GM12864 (cell line): ENCODE measurements around the gene ZBTB16.

Experiments
- DNase-seq: peaks from one replicate; pipeline ENCODE4 v3.0.0-alpha.2; 2011; ENCODE audit warnings: low read depth
- H3K4me3 ChIP-seq: 2 replicates; pipeline ENCODE4 v1.5.1; 2011; ENCODE audit warnings: mild to moderate bottlenecking, low read depth, low read length, control low read depth
- TF ChIP-seq, protein P1 (sequence below): IDR thresholded peaks from 2 replicates; pipeline ENCODE4 v1.5.1; 2011; ENCODE audit warnings: low read depth, mild to moderate bottlenecking, moderate library complexity, low read length, control low read depth, inconsistent platforms; ENCODE audit errors: missing control alignments

The ZBTB16 gene

GRCh38 chr11:114172055-114172861 lies 112.7 kb downstream of the ZBTB16 start:
- no peak for DNase-seq
- no peak overlapping the region for H3K4me3 ChIP-seq
- TF ChIP-seq, protein P1, sequence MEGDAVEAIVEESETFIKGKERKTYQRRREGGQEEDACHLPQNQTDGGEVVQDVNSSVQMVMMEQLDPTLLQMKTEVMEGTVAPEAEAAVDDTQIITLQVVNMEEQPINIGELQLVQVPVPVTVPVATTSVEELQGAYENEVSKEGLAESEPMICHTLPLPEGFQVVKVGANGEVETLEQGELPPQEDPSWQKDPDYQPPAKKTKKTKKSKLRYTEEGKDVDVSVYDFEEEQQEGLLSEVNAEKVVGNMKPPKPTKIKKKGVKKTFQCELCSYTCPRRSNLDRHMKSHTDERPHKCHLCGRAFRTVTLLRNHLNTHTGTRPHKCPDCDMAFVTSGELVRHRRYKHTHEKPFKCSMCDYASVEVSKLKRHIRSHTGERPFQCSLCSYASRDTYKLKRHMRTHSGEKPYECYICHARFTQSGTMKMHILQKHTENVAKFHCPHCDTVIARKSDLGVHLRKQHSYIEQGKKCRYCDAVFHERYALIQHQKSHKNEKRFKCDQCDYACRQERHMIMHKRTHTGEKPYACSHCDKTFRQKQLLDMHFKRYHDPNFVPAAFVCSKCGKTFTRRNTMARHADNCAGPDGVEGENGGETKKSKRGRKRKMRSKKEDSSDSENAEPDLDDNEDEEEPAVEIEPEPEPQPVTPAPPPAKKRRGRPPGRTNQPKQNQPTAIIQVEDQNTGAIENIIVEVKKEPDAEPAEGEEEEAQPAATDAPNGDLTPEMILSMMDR, result no peak

GRCh38 chr11:114172871-114173444 lies 113.4 kb downstream of the ZBTB16 start:
- TF ChIP-seq, protein P1, result no peak
- H3K4me3 ChIP-seq, result no peak overlapping the region
- no peak for DNase-seq

DNA sequence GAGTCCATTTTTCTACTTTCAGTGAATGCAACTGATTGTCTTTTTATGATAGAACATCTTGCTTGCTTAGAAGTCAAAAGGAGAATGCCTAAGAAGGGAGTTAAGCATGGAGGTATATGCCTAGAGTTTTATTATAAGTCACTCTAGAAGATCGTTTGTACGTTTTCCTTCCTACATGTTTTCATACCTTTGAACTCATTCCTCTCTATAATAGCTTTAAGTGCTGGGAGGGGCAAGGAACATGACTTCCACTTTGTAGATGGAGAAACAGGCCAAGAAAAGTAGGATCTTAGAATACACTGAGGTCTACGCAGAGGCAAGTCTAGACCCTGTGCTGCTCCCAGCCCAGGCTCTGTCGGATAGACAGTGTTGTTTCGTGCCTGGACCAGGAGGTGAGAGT lies 114.3 kb downstream of the ZBTB16 start:
- no peak overlapping the region for H3K4me3 ChIP-seq
- DNase-seq, result no peak
- TF ChIP-seq, protein P1, result no peak

- H3K4me3 ChIP-seq, result no peak overlapping the region
- TF ChIP-seq, protein P1, result no peak
- no peak for DNase-seq
Measured at GRCh38 chr11:114174712-114175495, 115.4 kb downstream of the ZBTB16 start.

DNA sequence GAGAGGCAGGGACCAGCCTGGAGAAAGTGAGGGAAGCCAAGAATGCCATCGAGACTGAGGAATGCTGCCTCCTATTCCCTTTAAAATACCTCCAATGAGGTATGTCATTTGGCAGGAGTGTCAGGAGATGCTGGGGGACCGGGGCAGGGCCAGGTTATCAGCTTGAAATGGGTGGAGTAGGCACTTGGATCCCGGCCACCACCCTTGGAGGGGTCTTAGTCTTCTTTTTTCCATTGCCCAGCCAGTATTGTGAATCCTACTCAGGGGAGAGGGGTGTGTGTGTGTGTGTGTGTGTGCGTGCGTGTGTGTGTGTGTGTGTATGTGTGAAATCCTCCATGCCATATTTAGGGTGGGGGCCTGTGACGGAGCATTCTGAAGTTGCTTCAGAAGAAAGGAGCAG lies 116.2 kb downstream of the ZBTB16 start:
- TF ChIP-seq, protein P1, result no peak

DNA sequence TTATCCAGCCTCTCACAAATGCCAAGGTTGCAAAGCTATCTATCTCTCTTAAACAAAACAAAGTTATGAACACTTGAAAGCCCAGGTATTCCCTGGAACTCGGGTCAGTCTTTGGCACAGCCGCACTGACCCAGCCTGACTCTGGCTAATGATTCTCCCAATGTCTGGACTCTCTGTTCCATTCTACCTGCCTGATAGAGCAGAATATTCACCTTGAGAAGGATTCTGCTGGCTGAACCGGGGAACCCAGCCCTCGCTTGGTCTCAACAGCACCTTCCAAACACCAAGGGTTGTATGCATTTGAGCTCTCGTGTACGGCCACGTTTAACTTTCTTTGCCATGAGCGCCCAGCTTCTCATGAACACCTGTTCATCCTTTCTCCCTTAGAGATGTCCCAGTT lies 116.8 kb downstream of the ZBTB16 start:
- no peak for DNase-seq
- no peak overlapping the region for H3K4me3 ChIP-seq
- TF ChIP-seq, protein P1, result no peak

More for the DNA sequence above, 116.2 kb downstream of the ZBTB16 start:
- no peak for DNase-seq
- H3K4me3 ChIP-seq, result no peak overlapping the region
